Measurements from ENCODE around the gene SORCS2.

SORCS2 gene

GRCh38 chr4:7248857-7249256 lies 56.5 kb downstream of the SORCS2 start:
- no peak for DNase-seq

GRCh38 chr4:7251321-7251720 lies 59.0 kb downstream of the SORCS2 start:
- DNase-seq: no peak

- DNase-seq: no peak
Observed at GRCh38 chr4:7252051-7252450, 59.7 kb downstream of the SORCS2 start.

- no peak for DNase-seq
Observed at GRCh38 chr4:7252510-7253340, 60.4 kb downstream of the SORCS2 start.

GRCh38 chr4:7253341-7253700 lies 61.0 kb downstream of the SORCS2 start:
- DNase-seq: no peak

GRCh38 chr4:7253837-7254236 lies 61.5 kb downstream of the SORCS2 start:
- no peak for DNase-seq

GRCh38 chr4:7254736-7255487 lies 62.6 kb downstream of the SORCS2 start:
- DNase-seq: no peak

- DNase-seq: no peak
Observed at GRCh38 chr4:7255488-7255881, 63.1 kb downstream of the SORCS2 start.

- no peak for DNase-seq
Observed at GRCh38 chr4:7255996-7256395, 63.7 kb downstream of the SORCS2 start.

GRCh38 chr4:7256984-7257810 lies 64.9 kb downstream of the SORCS2 start:
- DNase-seq: no peak

GRCh38 chr4:7259039-7259438 lies 66.7 kb downstream of the SORCS2 start:
- DNase-seq: no peak

GRCh38 chr4:7260569-7260968 lies 68.2 kb downstream of the SORCS2 start:
- DNase-seq: no peak

GRCh38 chr4:7261087-7261486 lies 68.7 kb downstream of the SORCS2 start:
- no peak for DNase-seq

- DNase-seq: no peak
Observed at GRCh38 chr4:7261536-7261935, 69.2 kb downstream of the SORCS2 start.

GRCh38 chr4:7262134-7262533 lies 69.8 kb downstream of the SORCS2 start:
- no peak for DNase-seq

- DNase-seq: no peak
Observed at GRCh38 chr4:7263166-7263565, 70.8 kb downstream of the SORCS2 start.

GRCh38 chr4:7264694-7265093 lies 72.4 kb downstream of the SORCS2 start:
- DNase-seq: no peak

- no peak for DNase-seq
Observed at GRCh38 chr4:7266525-7267292, 74.4 kb downstream of the SORCS2 start.

- DNase-seq: no peak
Observed at GRCh38 chr4:7267829-7268228, 75.5 kb downstream of the SORCS2 start.

- DNase-seq: no peak
Observed at GRCh38 chr4:7268941-7269340, 76.6 kb downstream of the SORCS2 start.

- no peak for DNase-seq
Observed at GRCh38 chr4:7270121-7270520, 77.8 kb downstream of the SORCS2 start.

- no peak for DNase-seq
Observed at GRCh38 chr4:7272404-7272803, 80.1 kb downstream of the SORCS2 start.
